Islet of Langerhans (tissue), 1 donor: Measurements from ENCODE around the gene CAMK1G.
A peak's percentile ranks its signal among the peaks of the same experiment; 100 is the strongest.

Experiments
- FAIRE-seq: peaks from one replicate; lab custom pipeline; 2011; peaks lifted over from hg19 to GRCh38; lab: Jason Lieb, UNC

The CAMK1G gene

DNA sequence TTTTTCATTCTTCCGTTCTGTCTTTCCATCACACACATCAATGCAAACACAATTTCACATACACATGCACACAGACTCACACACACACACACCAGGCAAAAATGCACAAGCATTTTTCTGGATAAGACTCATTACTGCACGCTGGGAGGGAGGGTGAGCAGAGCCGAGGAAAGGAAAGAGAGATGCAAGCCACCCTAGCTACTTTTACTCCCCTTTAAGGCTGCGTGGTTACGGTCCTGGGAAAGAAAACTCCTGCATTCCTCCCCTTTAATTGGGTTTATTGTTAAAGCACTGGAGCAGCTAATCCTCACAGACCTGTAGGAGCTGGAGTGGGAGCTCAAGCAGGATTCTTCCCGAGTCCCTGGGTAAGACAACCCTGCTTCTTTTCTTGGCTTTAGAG, at the start of gene CAMK1G:
Gene CAMK1G, plus strand, starts transcription at position 307 of the 400 bp plus-strand sequence. CDS start 11,270 bp downstream, outside the sequence.
- FAIRE-seq = peak; percentile 9

GRCh38 chr1:209534496-209535250, 48.8 kb upstream of the CAMK1G start:
- FAIRE-seq = no peak

DNA sequence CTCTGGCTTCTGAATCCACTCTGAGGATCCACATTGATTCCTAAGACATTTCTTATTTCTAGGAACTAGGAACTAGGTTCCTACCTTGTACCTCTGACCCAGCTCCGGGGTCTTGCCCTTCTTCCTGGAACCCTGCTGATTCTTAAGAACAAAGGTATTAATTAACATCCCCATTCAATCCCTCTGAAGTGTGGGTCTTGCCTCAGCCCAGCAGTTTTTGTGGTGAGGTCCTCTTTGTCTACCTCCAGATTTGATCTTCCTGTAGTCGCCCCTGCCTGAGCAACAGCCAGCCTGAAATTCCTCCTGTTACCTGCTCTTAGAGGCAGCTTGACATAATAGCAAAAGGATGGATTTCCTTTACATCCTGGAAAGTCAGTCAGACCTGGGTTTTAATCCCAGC, 46.7 kb upstream of the CAMK1G start:
- FAIRE-seq = no peak

- no peak for FAIRE-seq
These were observed 46.0 kb upstream of the CAMK1G start for GRCh38 chr1:209537336-209538114.

DNA sequence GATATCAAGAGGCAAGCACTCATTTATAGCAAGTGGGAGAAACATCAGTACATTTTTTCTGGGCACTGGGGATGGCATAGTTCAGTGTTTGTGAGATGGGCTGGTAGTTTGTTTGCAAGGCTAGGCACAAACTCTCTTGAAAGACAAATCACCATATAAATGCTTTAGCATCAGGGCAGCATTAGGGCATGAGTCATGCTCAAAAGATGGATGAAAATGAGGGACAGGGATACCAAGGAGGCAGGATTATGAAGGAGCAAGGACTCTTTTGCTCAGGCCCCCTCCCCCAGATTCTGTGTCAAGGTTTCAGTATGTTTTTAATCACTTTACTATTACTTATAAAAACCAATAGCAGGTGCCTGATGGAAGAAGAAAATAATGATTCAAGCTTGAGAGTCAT, 43.9 kb upstream of the CAMK1G start:
- FAIRE-seq = no peak

DNA sequence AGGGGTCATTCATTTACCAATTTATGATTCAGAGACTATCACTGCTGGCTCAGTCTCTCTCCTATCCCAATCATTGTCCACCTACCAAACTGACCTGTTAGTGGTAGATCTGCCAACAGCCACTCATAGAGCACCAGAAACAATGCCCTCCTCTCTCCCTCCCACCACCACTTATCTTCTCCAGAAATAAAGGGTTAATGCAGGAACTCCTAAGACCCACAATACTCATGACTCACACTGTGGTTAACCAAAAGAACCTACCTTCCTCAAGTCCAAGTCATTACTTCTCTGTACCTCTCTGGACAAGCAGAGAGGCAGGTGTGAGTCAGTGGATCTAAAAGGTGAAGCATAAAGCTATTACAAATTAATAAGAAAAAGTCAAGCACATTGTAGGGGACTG, 40.9 kb upstream of the CAMK1G start:
- no peak for FAIRE-seq

DNA sequence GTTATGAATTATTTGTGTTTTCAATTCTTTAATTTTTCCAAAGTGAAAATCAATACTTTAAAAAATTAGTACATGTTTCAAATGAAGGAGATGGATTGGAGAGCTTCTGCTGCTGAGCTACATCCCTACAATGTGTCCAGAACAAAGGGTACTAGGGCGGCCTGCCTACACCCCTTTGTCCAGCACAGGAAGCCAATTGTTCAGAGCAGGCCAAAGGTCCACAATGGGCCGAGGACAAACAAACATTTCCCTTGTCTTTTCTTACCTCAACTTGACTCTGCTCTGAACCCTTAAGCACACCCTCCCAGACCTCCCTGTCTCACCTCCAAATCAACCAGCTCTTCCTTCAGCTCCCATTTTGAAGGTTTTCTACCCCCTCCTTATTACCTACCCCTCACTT, 39.4 kb upstream of the CAMK1G start:
- FAIRE-seq = no peak

- no peak for FAIRE-seq
These were observed 38.1 kb upstream of the CAMK1G start for GRCh38 chr1:209545423-209545822.

DNA sequence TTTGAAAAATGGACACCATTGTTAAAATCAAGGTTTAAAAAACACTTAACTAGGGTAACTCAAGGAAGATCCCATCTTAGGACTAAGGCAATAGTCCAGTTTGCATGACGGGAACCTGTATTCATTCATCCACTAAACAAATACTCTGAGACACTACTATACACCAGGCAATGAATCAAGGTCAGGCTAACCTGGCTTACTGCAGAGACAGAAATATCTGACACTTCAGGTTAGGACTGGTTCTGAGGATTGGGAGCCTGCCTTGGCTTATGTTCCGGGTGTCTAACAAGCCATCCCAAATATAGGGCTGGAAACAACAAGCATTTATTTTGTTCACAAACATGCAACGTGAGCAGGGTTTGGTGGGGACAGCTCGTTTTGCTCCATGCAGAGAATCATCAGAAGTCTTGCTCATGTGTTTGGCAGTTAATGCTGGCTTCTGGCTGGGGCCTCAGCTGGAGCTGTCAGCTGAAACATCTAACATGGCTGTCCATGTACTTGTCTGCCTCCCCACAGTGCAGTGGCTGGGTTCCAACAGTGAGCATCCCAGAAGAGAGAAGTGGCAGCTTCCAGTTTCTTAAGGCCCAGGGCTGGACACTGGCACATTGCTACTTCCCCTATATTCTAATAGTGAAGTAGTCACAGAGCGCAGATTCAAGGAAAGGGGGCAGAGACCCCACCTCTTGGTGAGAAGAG, 37.0 kb upstream of the CAMK1G start:
- FAIRE-seq = no peak

DNA sequence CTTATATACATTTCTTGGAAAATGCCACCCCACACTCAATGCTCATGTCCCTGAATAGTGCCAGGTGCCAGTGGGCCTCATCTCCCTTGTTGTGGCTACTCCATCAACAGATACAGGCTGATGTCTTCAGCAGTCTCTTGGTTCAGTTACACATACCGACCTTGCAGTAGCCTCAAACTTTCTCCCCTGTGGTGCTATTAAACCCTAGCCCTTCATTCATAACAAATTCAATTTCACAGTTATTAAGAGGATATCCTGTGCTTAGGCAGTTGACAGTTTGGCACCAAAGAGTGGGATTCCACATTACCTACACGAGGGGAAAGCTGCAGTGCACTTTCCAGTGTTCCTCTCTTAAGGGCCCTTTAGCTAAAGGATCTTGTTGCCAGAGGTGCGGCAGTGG, 35.9 kb upstream of the CAMK1G start:
- FAIRE-seq = no peak

DNA sequence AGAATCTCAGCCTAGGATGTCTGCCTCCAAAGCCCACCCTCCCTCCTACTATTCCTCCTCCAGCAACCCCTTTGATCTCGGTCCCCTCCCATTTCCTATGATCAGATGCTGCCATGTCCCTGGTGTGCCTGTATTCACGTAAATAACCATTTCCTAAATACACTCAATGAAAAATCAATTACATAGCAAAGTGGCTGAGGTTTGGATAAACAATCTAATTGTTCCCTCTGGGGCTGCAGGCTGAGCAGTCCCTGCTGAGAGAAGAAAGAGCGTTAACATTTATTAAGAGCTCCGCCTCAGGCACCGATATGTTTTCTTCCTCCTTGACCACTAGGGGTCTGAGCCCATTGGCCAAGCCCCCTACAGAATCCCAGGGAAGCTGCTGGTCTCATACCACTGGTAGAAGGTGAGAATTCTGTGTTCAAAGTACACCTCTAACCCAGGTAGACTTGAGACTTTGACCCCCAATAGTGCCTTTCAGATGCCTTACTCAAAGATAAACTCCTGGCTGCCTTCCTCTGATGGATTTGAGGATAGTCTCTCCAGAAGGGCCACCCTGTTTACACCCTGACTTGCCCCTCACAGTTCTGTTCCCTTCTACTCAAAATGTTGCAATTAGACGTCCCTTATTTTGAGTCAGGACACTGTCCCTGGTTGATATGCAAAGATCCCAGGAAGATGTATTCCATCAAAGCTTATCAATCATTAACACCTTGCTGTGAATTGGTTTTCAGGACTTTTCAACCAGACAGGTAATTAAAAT, 33.9 kb upstream of the CAMK1G start:
- no peak for FAIRE-seq

DNA sequence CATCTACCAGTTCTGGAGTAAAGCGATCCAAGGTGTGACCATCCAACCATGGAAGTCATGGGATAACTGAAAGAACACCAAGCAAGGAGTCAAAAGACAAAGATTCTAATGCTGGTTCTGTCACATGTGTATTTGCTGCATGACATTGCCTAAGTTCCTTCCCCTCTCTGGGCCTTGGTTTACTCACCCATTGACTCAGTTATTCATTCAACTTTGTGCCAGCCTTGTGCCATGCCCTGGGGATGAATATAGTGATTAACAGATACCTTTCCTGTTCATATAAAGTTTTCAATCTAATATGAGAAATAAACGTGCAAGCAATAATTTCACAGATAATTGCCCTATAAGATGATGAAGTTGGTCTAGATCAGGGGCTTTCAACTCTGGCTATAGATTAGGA, 33.0 kb upstream of the CAMK1G start:
- FAIRE-seq = no peak

GRCh38 chr1:209552406-209553264, 30.9 kb upstream of the CAMK1G start:
- peak; percentile 72 for FAIRE-seq

DNA sequence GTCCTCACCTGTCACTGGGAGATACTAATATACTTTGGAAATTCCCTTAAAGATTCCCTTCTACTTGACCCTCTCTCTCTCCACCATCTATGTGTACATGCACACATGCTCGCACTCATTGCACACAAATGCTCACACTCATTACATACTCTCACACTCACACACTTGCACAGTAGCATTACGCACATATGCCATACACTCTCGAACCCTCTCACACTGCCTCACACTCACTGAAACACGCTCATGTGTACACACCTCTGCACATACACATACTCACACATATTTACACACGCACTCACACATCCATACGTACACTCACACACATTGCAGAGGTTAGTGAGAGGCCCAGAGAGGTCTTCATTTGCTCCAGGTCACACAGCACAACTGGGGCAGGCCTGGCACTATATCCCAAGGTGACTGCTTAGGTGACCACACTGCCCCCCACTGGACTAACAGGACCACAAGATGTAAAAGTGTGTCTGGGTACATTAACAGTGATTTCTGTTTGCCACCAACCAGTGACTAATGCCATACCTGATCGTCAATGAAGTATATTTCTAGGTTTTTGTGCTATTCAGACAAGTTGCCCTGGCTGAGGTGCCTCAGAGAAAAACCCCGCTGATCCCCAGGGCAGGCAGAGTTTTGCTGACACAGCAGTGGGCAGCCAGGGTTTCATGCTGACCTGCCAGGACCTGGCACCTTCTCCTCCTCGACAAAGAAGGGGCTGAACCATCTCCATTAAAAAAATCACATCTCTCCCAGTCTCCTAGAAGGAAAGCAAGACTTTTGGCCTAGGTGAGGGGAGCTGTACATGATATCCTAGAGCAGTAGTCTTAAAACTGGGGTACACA, 28.5 kb upstream of the CAMK1G start:
- FAIRE-seq = no peak

DNA sequence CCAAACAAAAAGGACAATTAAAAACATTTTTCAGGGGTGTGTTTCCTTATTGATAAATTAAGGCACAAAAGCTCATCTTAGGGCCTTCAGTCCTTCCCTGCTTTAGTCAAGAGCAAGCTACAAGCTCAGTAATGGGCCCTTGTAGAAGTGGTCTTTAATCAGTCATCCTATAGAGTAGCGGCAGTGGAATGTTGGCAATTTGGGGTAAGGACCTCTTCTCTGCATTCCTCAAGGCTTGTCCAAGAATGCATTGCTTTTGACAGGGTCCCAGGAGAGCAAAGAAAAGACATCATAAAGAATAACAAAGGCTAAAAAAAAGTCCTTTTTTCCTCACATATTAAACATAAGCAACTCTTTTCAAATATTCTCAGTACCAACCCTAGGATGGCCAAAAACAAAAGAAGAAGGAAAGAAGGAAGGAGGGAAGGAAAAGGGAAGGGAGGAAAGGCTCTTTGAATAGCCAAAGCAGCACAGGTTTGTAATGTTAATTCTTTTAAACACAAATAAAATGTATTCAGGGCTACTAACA, 27.3 kb upstream of the CAMK1G start:
- no peak for FAIRE-seq

DNA sequence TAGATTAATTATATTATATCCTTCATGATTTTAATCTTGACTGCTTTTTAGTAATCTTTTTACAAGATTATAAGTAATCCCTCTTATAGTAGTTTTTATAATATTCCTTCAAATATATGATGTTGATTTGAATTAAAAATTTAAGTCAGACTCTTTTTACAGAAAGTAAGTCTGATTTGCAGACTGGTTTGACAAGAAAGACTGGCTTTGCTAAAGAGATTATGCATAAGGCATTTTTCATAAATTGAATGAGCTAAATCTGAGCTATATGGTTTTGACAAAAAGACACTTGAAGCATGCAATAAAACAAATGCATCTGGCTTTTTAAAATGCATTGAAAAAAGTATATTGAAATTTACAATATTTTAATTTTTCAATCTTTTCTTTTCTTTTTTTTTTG, 26.3 kb upstream of the CAMK1G start:
- peak; percentile 33 for FAIRE-seq

DNA sequence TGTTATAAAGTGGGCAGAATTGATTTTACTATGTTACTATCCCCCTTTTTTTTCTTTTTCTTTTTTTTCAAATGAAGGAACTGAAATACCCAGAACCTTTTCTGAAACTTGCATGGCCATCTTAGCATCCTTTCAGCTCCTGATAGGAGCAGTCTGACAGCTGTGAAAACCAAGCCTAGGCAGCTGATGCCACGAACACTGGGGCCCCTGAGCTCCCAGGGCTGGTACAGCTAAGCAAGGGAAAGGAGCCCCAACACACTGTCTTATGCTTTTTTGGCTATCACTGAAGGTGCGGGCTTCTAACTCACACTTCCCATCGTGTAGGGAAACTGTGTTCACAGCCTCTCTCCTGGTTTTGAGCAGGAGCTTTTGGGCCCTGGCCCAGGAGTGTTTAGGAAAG, 23.0 kb upstream of the CAMK1G start:
- no peak for FAIRE-seq

- no peak for FAIRE-seq
These were observed 22.6 kb upstream of the CAMK1G start for GRCh38 chr1:209560952-209561351.

- FAIRE-seq = no peak
These were observed 22.0 kb upstream of the CAMK1G start for GRCh38 chr1:209561532-209561931.

DNA sequence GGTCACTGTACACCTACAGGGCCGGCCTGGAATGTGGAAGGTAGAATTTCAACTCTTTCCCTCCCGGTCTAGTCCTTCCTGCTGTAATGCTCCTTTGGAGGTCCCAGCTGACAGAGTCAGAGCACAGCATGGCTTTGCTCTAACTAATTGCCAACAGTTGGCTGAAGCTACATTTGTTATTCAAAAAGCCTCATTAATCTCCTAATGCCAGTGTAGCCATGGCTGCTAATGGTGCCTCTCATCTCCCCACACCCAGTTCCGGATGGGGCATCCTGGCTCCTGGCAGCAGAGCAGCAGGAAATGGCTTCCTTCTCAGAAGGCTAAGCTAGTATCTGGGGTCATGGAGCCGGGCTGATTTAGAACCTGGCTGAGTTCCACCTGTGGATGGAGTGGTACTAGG, 18.7 kb upstream of the CAMK1G start:
- FAIRE-seq = no peak
